Peyer's patch (tissue), 4 donors: ENCODE results near the gene MAP1LC3A. TPM values are rescaled to one million over a fixed set of nuclear protein-coding genes. Genes with fewer than 3 reads are reported as not detected.
"Not testable (repeated sequence)": the region's sequence is repeated elsewhere in the genome, so short reads cannot be mapped to it uniquely, and the experiment has no call there.

Experiments
- DNase-seq, 3 donors: peaks; one replicate each; pipeline ENCODE4 v3.0.0-alpha.2; 2017 to 2019
- H3K27ac ChIP-seq, 4 donors: fragments of 200-600 bp; sonication (generic); one replicate each; pipeline ENCODE4 v1.5.1; 2016 to 2019
- H3K27me3 ChIP-seq, 2 donors: fragments of 200-600 bp; sonication (generic); one replicate each; pipeline ENCODE4 v1.5.1; 2019
- H3K36me3 ChIP-seq, 3 donors: fragments of 200-600 bp; sonication (generic); one replicate each; pipeline ENCODE4 v1.5.1; 2016 to 2019
- H3K4me1 ChIP-seq, 4 donors: fragments of 200-600 bp; sonication (generic); one replicate each; pipeline ENCODE4 v1.5.1; 2016 to 2019
- H3K4me3 ChIP-seq, 4 donors: fragments of 200-600 bp; sonication (generic); 1 replicate in 3 of 4; 2 replicates in 1 of 4; pipeline ENCODE4 v1.5.1; 2016 to 2019; ENCODE audit warnings: mild to moderate bottlenecking in 1 of 4
- H3K9me3 ChIP-seq, 4 donors: fragments of 200-600 bp; sonication (generic); one replicate each; pipeline ENCODE4 v1.5.1; 2016 to 2019; ENCODE audit warnings: mild to moderate bottlenecking in 1 of 4
- CTCF ChIP-seq, 6 experiments: fragments of 450-650 bp in 4 of 6; fragments of 200-600 bp in 2 of 6; sonication (generic) in 1 of 6; IDR thresholded peaks; one replicate each; pipeline ENCODE4 v1.5.1; 2017 to 2019; ENCODE audit warnings: antibody characterized with exemption in 6 of 6, mild to moderate bottlenecking in 3 of 6, moderate library complexity in 1 of 6
- POLR2A ChIP-seq, 2 donors: fragments of 450-650 bp; IDR thresholded peaks; one replicate each; pipeline ENCODE4 v1.5.1; 2017; ENCODE audit warnings: antibody characterized with exemption in 2 of 2, mild to moderate bottlenecking in 2 of 2, moderate library complexity in 2 of 2
- total RNA-seq, 4 donors: library from RNA; depleted of rRNA; stranded (reverse); fragments of >200 nt; gene quantifications; one replicate each; pipeline ENCODE4 v1.1.0, GENCODE V29; 2016

The MAP1LC3A gene
- total RNA-seq, 4 donors from 2014 or later = 32.6 to 82.1 (median 68.6) TPM

- H3K27me3 ChIP-seq = no peaks in the 10 kb centered on the region
- H3K4me3 ChIP-seq = peak overlapping the region; percentile 59 to 81 (median 74)
- no peaks in the 10 kb centered on the region for H3K9me3 ChIP-seq
- H3K27ac ChIP-seq = peak overlapping the region; percentile 85 to 93 (median 90)
- no peak for TF ChIP-seq POLR2A (IDR thresholded peaks at IDR 0.05)
- no peak for TF ChIP-seq CTCF (IDR thresholded peaks at IDR 0.05)
- H3K4me1 ChIP-seq = peaks cover 0 to 24% (median 2%) of the 10 kb centered on the region in 4 donors
- H3K36me3 ChIP-seq = peaks cover 0 to 15% (median 0%) of the 10 kb centered on the region in 3 donors
- no peak for DNase-seq
Observed at GRCh38 chr20:34514897-34515483, 43.5 kb upstream of the MAP1LC3A start.

GRCh38 chr20:34515484-34516246, 42.9 kb upstream of the MAP1LC3A start:
- Histone ChIP-seq H3K27ac (peak overlapping the region; percentile 85 to 93 (median 90)), H3K4me1 (peaks cover 0 to 24% (median 2%) of the 10 kb centered on the region in 4 donors), H3K9me3 (no peaks in the 10 kb centered on the region), H3K4me3 (peak overlapping the region; percentile 59 to 81 (median 74)), H3K27me3 (no peaks in the 10 kb centered on the region), H3K36me3 (peaks cover 0 to 17% (median 0%) of the 10 kb centered on the region in 3 donors)
- TF ChIP-seq CTCF (IDR thresholded peaks at IDR 0.05) = no peak
- DNase-seq = peak; percentile 73 to 86 (median 83)

GRCh38 chr20:34516247-34517113, 42.0 kb upstream of the MAP1LC3A start, which contains the start of gene DYNLRB1:
TSS of gene DYNLRB1 (plus strand) at chr20:34516422. CDS start at chr20:34516459, 37 bp downstream.
- Histone ChIP-seq H3K4me3 (peak within 1 kb of the TSS; percentile 59 to 81 (median 74)), H3K27ac (peak within 1 kb of the TSS; percentile 85 to 93 (median 90)), H3K4me1 (peaks cover 0 to 25% (median 2%) of the 10 kb centered on the region in 4 donors), H3K9me3 (no peaks in the 10 kb centered on the region), H3K36me3 (peaks cover 0 to 17% (median 0%) of the 10 kb centered on the region in 3 donors), H3K27me3 (no peaks in the 10 kb centered on the region)
- peak; percentile 76 to 82 for TF ChIP-seq POLR2A (IDR thresholded peaks at IDR 0.05)
- TF ChIP-seq CTCF (IDR thresholded peaks at IDR 0.05) = no peak
- peak; percentile 94 to 98 (median 96) for DNase-seq

GRCh38 chr20:34517114-34517505, 41.4 kb upstream of the MAP1LC3A start:
- TF ChIP-seq CTCF (IDR thresholded peaks at IDR 0.05) = no peak
- TF ChIP-seq POLR2A (IDR thresholded peaks at IDR 0.05) = no peak
- H3K9me3 ChIP-seq = no peaks in the 10 kb centered on the region
- H3K4me1 ChIP-seq = peaks cover 0 to 31% (median 2%) of the 10 kb centered on the region in 4 donors
- peaks cover 0 to 17% (median 0%) of the 10 kb centered on the region in 3 donors for H3K36me3 ChIP-seq
- no peaks in the 10 kb centered on the region for H3K27me3 ChIP-seq
- H3K4me3 ChIP-seq = peak overlapping the region; percentile 59 to 81 (median 74)
- peak overlapping the region; percentile 85 to 93 (median 90) for H3K27ac ChIP-seq
- no peak for DNase-seq

GRCh38 chr20:34518863-34519262, 39.7 kb upstream of the MAP1LC3A start:
- peak in 1 of 3 donors; percentile 30 for DNase-seq
- not testable (repeated sequence) for H3K27me3 ChIP-seq, H3K27ac ChIP-seq, H3K4me3 ChIP-seq, H3K9me3 ChIP-seq
- Histone ChIP-seq H3K4me1 (peaks cover 0 to 34% (median 3%) of the 10 kb centered on the region in 4 donors), H3K36me3 (peaks cover 0 to 17% (median 0%) of the 10 kb centered on the region in 3 donors)

GRCh38 chr20:34519841-34520240, 38.7 kb upstream of the MAP1LC3A start:
- DNase-seq = peak in 1 of 3 donors; percentile 34

More at GRCh38 chr20:34519841-34520240, 38.7 kb upstream of the MAP1LC3A start:
- H3K9me3 ChIP-seq, H3K27me3 ChIP-seq, H3K4me3 ChIP-seq, H3K27ac ChIP-seq: not testable (repeated sequence)
- Histone ChIP-seq H3K4me1 (peaks cover 0 to 35% (median 3%) of the 10 kb centered on the region in 4 donors), H3K36me3 (peaks cover 0 to 17% (median 0%) of the 10 kb centered on the region in 3 donors)
